Neural cell (in vitro differentiated cells): ENCODE measurements around the gene L3MBTL4.

ENCODE experiments used
- EP300 ChIP-seq: fragments of 450-650 bp; conservative IDR thresholded peaks from 2 replicates; pipeline ENCODE4 v1.6.1; 2014; ENCODE audit warnings: antibody characterized with exemption, mild to moderate bottlenecking, moderate library complexity; ENCODE audit not compliant: poor library complexity, severe bottlenecking
- EZH2 ChIP-seq: fragments of 200-600, 300-800 bp; shearing (Covaris generic), sonication (generic); IDR thresholded peaks from 2 replicates; pipeline ENCODE4 v1.6.1; 2014; ENCODE audit warnings: antibody characterized with exemption, low read length, borderline replicate concordance, mild to moderate bottlenecking; ENCODE audit not compliant: insufficient read depth, poor library complexity, severe bottlenecking
- MXI1 ChIP-seq: fragments of 450-650 bp; conservative IDR thresholded peaks from 2 replicates; pipeline ENCODE4 v1.6.1; 2014; ENCODE audit warnings: antibody characterized with exemption, mild to moderate bottlenecking; ENCODE audit not compliant: poor library complexity, severe bottlenecking
- POLR2AphosphoS5 ChIP-seq: IDR thresholded peaks from 2 replicates; pipeline ENCODE4 v1.6.1; 2012
- TAF1 ChIP-seq: IDR thresholded peaks from 2 replicates; pipeline ENCODE4 v1.6.1; 2012; ENCODE audit warnings: low read depth
- TF ChIP-seq, protein P1 (sequence below): fragments of 450-650 bp; IDR thresholded peaks from 2 replicates; pipeline ENCODE4 v1.5.1; 2014; ENCODE audit warnings: antibody characterized with exemption, mild to moderate bottlenecking, moderate library complexity; ENCODE audit not compliant: poor library complexity, severe bottlenecking

DNA sequence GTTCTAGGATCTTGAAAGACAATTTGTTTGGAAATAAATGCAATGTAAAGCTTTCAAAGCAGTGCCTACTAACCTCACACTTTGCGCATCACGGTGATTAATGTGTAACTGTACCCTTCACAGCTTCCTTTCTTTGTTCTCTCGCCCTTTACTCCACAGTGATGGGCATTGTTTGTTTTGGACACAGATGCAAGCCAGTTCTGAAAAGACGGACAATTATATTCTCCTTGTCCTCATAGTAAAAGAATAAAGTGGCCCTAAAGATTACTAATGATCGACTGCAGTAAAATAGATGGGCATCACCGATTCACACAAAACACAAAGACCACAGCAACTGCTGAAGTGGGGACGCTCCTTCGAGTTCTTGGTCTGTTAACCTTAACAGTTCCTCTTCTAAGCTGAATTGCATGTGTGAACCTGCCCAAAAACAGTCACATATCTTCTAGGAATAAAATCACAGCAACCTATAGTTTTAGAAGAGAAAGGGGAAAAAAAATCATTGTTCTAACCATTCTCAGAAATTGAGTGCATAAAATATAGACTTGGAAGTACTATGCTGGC, 7.7 kb downstream of the L3MBTL4 start:
- TF ChIP-seq, protein P1, sequence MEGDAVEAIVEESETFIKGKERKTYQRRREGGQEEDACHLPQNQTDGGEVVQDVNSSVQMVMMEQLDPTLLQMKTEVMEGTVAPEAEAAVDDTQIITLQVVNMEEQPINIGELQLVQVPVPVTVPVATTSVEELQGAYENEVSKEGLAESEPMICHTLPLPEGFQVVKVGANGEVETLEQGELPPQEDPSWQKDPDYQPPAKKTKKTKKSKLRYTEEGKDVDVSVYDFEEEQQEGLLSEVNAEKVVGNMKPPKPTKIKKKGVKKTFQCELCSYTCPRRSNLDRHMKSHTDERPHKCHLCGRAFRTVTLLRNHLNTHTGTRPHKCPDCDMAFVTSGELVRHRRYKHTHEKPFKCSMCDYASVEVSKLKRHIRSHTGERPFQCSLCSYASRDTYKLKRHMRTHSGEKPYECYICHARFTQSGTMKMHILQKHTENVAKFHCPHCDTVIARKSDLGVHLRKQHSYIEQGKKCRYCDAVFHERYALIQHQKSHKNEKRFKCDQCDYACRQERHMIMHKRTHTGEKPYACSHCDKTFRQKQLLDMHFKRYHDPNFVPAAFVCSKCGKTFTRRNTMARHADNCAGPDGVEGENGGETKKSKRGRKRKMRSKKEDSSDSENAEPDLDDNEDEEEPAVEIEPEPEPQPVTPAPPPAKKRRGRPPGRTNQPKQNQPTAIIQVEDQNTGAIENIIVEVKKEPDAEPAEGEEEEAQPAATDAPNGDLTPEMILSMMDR = no peak
- TF ChIP-seq EP300 (no peak), EZH2 (no peak), TAF1 (no peak), POLR2AphosphoS5 (no peak), MXI1 (no peak)
